ENCODE measurements around the gene GLO1. TPM values are rescaled to one million over a fixed set of nuclear protein-coding genes. Genes with fewer than 3 reads are reported as not detected.

GLO1 gene
- polyA plus RNA-seq, 1 experiment: 41.9 TPM

DNA sequence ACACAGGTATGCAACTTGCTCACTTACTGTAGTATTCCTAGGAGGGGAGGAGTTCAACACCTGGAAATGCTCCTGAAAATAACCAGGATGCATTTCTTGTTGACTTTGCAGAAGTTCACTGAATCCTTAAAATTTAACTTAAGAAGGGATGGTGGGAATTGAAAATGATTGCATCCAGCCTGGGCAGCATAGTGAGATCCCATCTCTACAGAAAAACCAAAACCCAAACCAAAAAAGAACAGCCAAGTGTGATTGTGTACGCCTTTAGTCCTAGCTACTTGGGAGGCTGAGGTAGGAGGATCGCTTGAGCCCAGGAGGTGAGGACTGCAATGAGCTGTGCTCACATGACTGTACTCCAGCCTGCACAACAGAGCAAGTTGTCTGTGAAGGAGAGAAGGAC, 13.9 kb upstream of the GLO1 start:
- ChIA-PET POLR2A (no interaction called here), CTCF (no interaction called here)
- TF ChIP-seq, protein P1, sequence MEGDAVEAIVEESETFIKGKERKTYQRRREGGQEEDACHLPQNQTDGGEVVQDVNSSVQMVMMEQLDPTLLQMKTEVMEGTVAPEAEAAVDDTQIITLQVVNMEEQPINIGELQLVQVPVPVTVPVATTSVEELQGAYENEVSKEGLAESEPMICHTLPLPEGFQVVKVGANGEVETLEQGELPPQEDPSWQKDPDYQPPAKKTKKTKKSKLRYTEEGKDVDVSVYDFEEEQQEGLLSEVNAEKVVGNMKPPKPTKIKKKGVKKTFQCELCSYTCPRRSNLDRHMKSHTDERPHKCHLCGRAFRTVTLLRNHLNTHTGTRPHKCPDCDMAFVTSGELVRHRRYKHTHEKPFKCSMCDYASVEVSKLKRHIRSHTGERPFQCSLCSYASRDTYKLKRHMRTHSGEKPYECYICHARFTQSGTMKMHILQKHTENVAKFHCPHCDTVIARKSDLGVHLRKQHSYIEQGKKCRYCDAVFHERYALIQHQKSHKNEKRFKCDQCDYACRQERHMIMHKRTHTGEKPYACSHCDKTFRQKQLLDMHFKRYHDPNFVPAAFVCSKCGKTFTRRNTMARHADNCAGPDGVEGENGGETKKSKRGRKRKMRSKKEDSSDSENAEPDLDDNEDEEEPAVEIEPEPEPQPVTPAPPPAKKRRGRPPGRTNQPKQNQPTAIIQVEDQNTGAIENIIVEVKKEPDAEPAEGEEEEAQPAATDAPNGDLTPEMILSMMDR (IDR thresholded peaks at IDR 0.05; ENCODE audit: insufficient read depth, low read depth, low read length): no peak
- H3K36me3 ChIP-seq (ENCODE audit: control insufficient read depth, insufficient read depth, low read length): no peaks in the 10 kb centered on the region
- H3K27me3 ChIP-seq (ENCODE audit: control insufficient read depth, insufficient read depth, low read length): peaks cover 18% of the 10 kb centered on the region
- no peak for DNase-seq (ENCODE audit: low read depth)
- no peak overlapping the region for H3K4me3 ChIP-seq (ENCODE audit: low read depth, low read length)

DNA sequence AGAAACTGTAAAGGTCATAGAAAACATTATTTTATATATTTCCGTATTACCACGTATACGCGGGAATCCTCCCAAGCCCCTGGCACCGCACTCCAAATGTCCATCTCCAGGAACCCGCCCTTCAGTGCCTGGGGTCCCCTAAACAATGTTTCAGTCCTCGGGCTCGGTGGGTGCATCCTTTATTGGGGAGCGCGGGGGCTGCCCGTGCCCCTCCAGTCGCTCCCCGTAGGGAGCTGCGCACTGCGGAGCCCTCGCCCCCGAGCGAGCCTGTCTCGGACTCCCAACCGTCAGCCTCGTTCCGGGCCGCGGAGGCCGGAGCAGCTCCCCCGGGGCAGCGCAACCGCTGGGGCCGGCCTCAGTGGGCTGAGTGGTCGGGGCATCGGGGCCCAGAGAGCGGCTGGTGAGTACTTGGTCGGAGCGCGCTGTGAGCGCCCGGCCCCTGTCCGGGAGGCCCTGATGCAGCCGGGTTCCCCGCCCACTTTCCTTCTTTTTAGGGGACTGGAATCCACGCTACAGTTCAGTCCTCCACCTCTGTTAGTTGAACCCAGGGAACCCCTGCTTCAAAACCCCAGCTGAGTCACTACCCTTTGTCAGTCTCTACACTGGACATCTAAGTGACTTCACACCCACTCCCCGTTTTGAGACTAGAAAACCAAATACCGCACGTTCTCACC, 12.2 kb upstream of the GLO1 start, which contains the start of gene DNAH8:
TSS of gene DNAH8 (plus strand) at position 296 of the 674 bp plus-strand sequence. CDS start 7,499 bp downstream, outside the sequence.
- no peak for DNase-seq (ENCODE audit: low read depth)
- H3K4me3 ChIP-seq (ENCODE audit: low read depth, low read length): peak within 1 kb of the TSS; percentile 26
- POLR2A ChIA-PET: no interaction called here
- no peaks in the 10 kb centered on the region for H3K36me3 ChIP-seq (ENCODE audit: control insufficient read depth, insufficient read depth, low read length)
- TF ChIP-seq, protein P1 (IDR thresholded peaks at IDR 0.05; ENCODE audit: insufficient read depth, low read depth, low read length): no peak
- CTCF ChIA-PET: no interaction called here
- peaks cover 18% of the 10 kb centered on the region for H3K27me3 ChIP-seq (ENCODE audit: control insufficient read depth, insufficient read depth, low read length)

DNA sequence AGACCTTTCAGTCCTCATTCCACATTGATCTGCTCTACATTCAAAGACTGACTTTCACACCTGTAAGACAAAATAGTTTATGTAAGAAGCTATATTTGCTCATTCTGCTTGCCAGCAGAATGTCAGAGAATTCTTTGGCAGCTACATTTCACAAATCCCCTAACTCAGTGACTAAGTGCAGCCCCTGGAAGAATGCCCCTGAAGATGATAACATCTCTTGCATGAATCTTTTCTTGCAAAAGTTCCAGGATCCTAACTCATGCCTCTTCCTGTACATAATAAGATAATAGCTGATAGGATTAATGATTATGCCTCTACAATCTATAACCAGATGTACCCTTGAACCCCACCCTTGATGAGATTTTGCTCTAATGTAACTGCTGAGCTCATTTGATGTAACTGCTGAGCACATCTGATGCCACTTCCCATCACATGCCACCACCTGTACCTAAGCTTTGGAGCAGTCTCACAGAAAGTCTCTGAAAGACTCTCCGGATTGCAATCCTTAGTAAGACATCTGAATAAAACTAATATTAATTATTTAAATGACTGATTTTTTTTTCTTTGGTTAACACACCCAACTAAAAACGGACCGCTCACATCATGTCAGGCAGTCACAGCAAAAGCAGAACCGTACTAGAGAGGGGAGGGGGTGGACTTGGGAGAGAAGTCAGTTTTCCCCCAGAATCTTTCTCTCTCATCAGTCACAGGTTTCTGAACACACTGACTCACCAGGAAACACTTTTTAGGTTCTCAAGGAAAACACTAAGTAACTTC, 11.5 kb upstream of the GLO1 start:
- TF ChIP-seq, protein P1 (IDR thresholded peaks at IDR 0.05; ENCODE audit: insufficient read depth, low read depth, low read length): no peak
- Histone ChIP-seq H3K27me3 (ENCODE audit: control insufficient read depth, insufficient read depth, low read length) (peaks cover 18% of the 10 kb centered on the region), H3K36me3 (ENCODE audit: control insufficient read depth, insufficient read depth, low read length) (no peaks in the 10 kb centered on the region), H3K4me3 (ENCODE audit: low read depth, low read length) (no peak overlapping the region)
- ChIA-PET POLR2A (no interaction called here), CTCF (no interaction called here)
- DNase-seq (ENCODE audit: low read depth): no peak

DNA sequence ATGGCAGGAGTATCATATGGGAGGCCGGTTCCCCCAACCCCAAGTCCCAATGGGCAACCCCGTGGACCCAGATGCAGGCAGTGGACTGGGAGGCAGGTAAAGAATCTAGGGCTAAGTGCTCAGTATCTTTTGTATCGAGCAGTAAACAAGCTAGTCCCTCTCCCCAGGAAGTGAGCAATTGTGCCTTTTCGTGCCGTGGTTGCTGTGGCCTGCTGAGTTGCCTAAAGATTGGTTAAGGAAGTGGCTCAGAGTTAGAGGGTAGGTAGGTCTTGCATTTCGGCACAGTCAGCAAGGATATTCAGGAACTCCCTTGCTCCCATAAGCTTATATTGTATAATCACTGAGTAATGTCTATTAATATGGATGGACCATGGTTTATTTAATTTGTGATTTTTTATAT, 10.9 kb upstream of the GLO1 start:
- CTCF ChIA-PET: no interaction called here
- no peak overlapping the region for H3K4me3 ChIP-seq (ENCODE audit: low read depth, low read length)
- peaks cover 18% of the 10 kb centered on the region for H3K27me3 ChIP-seq (ENCODE audit: control insufficient read depth, insufficient read depth, low read length)
- TF ChIP-seq, protein P1 (IDR thresholded peaks at IDR 0.05; ENCODE audit: insufficient read depth, low read depth, low read length): no peak
- no peak for DNase-seq (ENCODE audit: low read depth)
- no peaks in the 10 kb centered on the region for H3K36me3 ChIP-seq (ENCODE audit: control insufficient read depth, insufficient read depth, low read length)
- POLR2A ChIA-PET: no interaction called here

DNA sequence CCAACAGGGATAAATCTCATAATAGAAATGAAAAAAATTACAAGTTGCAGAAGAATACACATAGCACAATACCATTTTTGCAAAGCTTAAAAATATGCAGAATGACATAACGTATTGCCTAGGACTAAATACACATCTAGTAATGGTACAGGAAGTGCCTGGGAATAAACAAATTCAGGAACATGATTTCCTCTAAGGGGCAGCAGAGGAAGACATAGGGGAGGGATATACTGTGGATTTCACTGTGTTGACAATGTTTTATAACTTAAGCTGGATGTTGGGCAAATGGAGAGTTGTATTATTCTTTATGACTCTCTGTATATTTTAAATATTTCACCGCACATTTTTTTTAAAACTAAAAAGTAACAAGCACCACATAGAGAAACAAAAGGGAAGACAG, 5.6 kb upstream of the GLO1 start:
- CTCF ChIA-PET: no interaction called here
- no peak for DNase-seq (ENCODE audit: low read depth)
- POLR2A ChIA-PET: no interaction called here
- Histone ChIP-seq H3K4me3 (ENCODE audit: low read depth, low read length) (no peak overlapping the region), H3K36me3 (ENCODE audit: control insufficient read depth, insufficient read depth, low read length) (no peaks in the 10 kb centered on the region), H3K27me3 (ENCODE audit: control insufficient read depth, insufficient read depth, low read length) (peaks cover under 1% of the 10 kb centered on the region; the same call in 1 of the 2 replicates)
- TF ChIP-seq, protein P1 (IDR thresholded peaks at IDR 0.05; ENCODE audit: insufficient read depth, low read depth, low read length): no peak

All from BJ (cell line).